NCI-H146 treated with DMSO at 0.1 percent for 48 hours (cell line): Measurements from ENCODE around the gene DOK4.

Source experiments
- DNase-seq: peaks from one replicate; lab custom pipeline; 2025; ENCODE audit not compliant: unreplicated experiment; lab: John Stamatoyannopoulos, UW

The DOK4 gene

DNA sequence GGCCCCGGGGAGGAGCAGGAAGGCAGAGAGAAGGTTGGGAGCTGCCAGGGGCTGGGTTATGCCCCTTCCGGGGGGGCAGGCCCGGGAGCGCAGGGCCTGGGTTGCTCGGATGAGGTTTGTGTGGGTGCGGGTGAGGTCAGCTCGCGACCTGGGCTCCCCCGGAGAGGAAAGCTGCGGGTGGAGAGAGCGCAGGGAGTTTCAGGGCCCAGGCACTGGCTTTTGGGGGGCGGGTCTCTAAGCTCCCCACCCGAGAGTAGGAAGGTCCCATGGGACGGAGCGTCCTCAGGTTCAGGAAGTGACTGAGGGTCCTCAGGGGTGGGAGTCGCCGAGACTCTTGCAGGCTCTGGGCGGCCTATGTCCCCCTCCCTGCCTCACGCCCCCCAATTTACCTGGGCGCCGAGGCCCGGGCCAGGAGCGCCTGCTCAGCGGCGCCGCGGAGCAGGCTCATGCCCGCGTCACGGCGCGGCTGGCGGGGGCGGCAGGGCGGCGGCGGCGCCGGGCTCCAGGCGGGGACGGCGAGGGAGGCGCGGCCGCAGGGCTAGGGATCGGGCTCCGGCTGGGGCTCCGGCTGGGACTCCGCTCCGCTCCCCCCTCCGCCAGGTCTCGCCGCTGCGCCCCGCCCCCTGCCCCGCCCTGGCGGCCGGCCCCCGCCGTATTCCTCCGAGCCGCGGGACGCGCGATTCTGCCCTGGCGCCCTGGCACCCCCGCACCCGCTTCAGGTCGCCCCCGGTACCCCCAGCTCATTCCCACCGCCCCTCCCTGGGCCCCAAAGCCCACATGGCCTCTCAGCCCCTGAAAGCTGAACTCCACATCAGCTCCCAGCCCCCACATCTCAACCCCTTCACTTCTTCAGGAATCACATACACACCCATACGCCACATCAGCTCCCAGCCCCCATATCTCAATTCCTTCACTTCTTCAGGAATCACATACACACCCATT is at the start of gene DOK4:
Gene DOK4 (minus strand): TSS at position 578 of the 942 bp plus-strand sequence. CDS start 6,986 bp downstream, outside the sequence.
- peak; percentile 7 for DNase-seq

DNA sequence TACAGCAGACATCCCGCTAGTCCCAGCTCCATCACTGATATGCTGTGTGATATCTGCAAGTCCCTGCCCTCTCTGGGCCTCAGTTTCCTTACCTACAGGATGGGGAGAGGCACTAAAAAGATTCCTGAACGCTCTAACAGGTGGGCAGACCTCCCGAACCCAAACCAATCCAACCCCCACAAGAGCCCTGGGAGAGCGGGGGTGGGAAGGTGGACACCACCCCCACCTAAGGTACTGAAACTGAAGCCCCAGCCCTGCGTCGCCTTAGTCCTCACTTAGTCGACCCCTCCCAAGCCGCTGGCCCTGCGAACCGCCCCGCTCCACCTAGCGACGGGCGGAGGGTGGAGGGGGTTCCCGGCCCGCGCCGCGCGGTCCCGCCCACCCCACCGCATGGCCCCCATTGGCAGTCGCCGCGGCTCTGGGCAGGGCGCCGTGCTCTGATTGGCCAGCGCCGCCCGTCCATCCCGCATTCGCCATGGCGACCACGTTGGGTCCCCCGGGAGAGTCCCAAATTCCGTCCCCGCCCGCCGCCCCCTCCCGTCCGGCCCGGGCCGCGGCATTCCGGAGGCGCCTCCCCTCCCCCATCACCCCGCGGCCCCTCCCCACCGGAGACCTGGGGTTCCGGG is 49.5 kb upstream of the DOK4 start:
- peak; percentile 30 for DNase-seq

DNA sequence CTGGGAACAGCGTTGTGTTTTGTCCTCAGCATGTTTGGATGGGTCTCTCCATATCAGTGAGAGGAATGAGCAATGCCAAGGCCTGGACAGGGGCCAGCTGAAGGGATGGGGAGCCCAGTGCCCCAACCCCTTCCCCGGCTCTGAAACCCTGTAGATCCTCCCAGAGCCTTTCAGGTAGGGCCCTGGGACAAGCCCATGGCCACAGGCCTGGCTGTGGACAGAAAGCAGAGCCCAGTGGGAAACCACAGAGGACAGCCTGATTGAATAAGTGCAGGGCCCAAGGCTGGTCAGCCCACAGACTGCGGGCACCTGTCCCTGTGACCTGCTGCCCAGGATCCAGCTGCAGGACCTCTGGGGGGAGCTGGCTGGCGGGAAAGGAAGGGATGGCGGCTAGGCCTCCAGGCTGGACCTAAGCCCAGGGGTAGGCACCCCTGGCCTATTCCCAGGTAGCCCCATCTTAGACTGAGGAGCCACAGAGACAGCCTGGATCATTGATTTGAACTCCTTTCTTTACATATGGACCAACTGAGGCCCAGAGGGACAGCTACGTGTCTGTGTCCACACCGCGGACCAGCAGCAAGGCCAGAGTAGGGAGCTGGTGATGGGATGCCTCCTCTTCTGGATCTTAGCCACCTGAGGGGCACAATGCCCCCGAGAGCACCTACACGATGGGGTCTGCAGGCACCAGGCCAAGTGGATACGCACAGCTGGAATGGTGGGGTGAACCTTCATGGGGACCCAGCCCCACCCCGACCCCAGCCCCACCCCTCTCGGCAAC is 48.8 kb upstream of the DOK4 start:
- no peak for DNase-seq

- DNase-seq = no peak
These were observed 48.1 kb upstream of the DOK4 start for GRCh38 chr16:57534337-57534880.

DNA sequence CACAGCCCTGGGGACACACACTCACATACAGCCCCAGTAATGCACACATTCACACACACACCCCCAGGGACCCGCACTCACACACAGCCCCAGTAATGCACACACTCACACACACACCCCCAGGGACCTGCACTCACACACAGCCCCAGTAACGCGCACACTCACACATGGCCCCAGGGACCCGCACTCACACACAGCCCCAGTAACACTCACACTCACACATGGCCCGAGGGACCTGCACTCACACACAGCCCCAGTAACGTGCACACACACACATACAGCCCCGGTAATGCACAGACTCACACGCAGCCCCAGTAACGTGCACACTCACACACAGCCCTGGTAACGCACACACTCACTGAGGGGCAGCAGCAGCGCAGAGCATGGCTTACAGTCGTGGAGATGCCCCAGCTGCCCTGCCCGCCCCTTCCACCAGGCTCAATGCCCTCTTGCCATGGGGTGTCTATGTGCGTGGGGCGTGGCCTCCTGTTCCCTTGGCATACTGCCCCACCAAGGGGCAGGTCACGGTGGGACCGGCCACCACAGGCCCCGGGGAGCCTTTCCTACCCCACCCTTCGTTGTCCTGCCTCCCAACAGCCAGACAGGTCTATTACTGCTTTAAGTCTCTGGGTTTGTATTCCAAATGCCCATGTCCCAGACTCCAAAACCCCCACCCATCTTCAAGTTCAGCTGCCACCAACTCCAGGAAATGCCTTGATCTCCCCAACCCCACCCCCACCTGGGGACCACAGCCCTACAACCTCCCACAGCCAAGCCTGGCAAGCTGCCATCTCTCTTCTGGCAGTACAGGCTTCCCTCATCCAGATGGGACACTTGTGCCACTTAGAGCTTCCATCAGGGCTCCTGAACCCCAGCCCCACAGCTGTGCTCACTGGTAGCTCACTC is 47.4 kb upstream of the DOK4 start:
- no peak for DNase-seq

- DNase-seq = no peak
These were observed 46.0 kb upstream of the DOK4 start for GRCh38 chr16:57532266-57532625.

DNA sequence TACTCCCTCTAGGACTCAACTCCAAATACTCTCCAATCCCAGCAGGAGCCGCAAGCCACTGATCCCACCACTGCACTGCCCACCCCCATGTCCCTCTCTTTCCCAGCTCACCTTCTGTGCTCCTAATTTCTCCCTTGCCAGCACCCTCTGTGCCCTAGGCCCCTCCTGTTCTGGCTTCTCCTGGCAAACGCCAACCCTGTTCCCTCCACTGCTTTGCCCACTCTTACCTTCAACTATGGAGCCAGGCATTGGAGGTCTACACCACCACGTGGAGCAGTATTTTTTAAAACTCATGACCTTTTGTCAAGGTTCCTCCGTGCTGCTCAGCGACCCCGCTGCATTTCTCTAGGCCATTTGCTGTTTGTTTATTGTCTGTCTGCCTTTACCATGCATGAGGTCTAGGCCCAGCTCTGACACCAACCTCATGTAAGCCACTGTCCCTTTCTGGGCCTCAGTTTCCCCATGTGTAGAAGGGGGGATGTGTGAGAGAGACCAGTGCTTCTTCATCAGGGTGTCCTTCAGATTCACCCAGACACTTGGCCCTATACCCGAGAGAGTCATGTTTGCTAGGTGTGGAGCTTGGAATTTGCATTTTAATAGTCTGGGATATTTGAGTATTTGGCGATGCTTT is 45.5 kb upstream of the DOK4 start:
- no peak for DNase-seq

GRCh38 chr16:57531253-57531575 is 44.9 kb upstream of the DOK4 start:
- DNase-seq = no peak

- no peak for DNase-seq
These were observed 44.4 kb upstream of the DOK4 start for GRCh38 chr16:57530522-57531252.

- no peak for DNase-seq
These were observed 43.8 kb upstream of the DOK4 start for GRCh38 chr16:57530104-57530521.

DNA sequence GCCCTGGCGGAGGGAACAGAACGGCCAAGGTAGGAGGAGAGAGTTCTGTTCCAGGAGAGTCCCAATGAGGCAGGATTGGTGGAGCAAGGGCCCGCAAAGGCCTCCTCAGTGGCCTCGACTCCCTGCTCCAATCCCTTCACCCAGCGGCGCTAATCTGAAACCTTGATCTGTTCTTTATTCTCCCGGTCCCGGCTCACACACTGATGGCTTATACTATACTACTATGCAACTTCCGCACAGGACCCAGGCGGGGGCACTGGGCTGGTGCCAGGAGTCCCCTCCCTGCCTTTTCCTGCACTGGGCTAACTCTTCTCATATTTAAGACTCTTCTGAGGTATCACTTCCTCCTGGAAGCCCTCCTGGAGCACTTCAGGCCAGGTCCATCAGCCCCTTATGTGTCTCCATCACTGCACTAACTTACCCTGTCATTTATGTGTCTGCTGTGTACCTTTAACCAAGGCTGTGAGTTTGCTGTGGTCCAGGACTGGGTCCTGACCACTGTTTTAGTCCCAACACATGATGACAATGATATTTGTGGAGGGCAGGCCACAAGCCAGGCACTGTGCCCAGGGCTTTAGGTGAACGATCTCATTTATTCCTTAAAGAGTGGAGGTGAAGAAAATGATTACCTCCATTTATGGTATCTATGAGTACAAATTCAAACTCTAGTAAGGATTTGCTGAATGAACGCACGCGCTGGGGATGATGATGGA is 43.3 kb upstream of the DOK4 start:
- no peak for DNase-seq

DNA sequence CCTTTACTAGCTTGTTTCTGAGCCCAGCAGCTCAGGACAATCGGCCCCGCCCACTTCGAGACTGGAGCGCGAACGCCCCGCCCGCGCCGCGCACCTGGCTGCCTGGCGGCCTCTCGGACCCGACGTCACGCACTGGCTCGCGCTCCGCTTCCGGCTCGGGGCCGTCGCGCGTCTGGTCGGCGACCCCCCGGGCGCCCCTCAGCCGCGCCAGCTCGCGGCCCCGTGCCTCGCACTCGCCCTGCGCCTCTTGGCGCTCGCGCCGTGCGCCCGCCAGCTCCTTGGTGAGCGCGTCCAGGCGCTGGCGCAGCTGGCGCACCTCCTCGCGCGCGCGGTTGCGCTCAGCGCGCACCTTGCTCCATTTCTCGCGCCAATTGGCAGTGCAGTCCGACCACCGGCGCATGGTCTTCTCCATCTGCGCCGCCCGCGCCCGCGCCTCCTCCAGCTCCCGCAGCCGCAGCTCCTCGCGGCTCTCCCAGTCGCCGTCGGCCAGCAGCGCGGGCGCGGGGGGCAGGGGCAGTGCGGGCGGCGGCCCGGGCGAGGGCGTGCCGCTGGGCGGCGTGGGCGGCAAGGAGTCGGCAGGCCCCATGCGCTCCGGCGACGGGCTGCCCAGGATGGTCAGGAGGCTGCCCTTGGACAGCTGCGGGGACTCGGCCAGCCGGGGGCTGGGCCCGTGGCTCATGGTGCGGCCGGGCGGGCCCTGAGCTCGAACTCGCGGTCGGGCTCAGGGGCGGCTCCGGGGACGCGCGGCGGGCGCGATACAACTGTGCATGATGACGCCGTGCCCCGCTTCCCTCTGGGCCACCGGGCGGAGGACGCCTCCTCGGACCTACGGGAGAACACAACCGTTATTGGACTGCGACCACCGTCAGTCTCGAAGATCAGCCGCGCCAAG is 42.5 kb upstream of the DOK4 start:
- no peak for DNase-seq

- DNase-seq = no peak
These were observed 41.5 kb upstream of the DOK4 start for GRCh38 chr16:57527610-57528360.

- no peak for DNase-seq
These were observed 40.7 kb upstream of the DOK4 start for GRCh38 chr16:57527027-57527426.

DNA sequence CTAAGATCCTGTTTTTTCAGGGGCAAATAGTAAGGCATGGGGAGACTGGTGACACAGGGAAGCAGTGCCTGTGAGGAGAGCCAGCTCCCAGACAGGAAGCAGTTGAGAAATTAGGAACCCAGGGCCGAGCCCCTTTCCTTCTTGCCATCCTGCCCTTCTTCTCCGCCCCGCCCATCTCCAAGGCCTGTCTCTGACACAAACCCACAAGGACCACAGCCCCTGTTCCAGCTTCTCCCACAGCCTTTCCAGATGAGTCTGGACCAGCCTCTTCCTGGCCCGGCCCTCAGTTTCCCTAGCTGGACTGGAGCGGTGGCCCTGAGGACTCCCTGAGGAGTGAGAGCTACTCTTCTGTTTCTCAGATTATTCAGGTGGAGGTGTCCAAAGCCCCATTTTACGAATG is 40.2 kb upstream of the DOK4 start:
- no peak for DNase-seq

- no peak for DNase-seq
These were observed 39.5 kb upstream of the DOK4 start for GRCh38 chr16:57525761-57526160.

DNA sequence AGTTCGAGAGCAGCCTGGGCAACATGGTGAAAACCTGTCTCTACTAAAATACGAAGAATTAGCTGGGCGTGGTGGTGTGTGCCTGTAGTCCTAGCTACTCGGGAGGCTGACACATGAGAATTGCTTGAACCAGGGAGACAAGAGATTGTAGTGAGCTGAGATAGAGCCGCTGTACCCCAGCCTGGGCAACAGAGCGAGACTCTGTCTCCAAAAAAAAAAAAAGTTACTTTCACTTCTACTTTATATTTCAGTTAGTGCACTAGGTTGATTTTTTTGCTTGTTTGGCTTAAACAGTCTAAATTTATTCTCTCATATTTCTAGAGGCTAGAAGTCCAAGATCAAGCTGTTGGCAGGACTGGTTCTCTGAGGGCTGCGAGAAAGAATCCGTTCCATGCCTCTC is 36.7 kb upstream of the DOK4 start:
- no peak for DNase-seq
